GM23338 (cell line): ENCODE results near the gene PSTK.

ENCODE experiments used
- CTCF ChIP-seq, 2 experiments: fragments of 200-600 bp in 1 of 2; sonication (generic) in 1 of 2; conservative IDR thresholded peaks; 2 replicates each; pipeline versions ENCODE4 v1.5.1 to v1.6.1; 2016 to 2017; ENCODE audit warnings: antibody characterized with exemption in 2 of 2, low read depth in 2 of 2, mild to moderate bottlenecking in 2 of 2, moderate library complexity in 1 of 2
- EZH2 ChIP-seq: fragments of 200-600 bp; sonication (generic); IDR thresholded peaks from one replicate; pipeline ENCODE4 v1.8.0; 2017; ENCODE audit warnings: antibody characterized with exemption, mild to moderate bottlenecking, low read depth; ENCODE audit not compliant: unreplicated experiment
- EZH2phosphoT487 ChIP-seq: fragments of 200-600 bp; sonication (generic); IDR thresholded peaks from one replicate; pipeline ENCODE4 v1.8.1; 2018; ENCODE audit warnings: antibody characterized with exemption; ENCODE audit not compliant: unreplicated experiment
- REST ChIP-seq: IDR thresholded peaks from one replicate; pipeline ENCODE4 v1.6.1; 2018; ENCODE audit warnings: antibody characterized with exemption; ENCODE audit not compliant: unreplicated experiment

GRCh38 chr10:123026302-123026701 lies 46.1 kb downstream of the PSTK start:
- no peak for TF ChIP-seq CTCF (conservative IDR thresholded peaks at IDR 0.05; ENCODE audit: low read depth in 2 of 2)
- no peak for TF ChIP-seq REST
- no peak for TF ChIP-seq EZH2phosphoT487
- no peak for TF ChIP-seq EZH2
